Esophagus squamous epithelium (tissue), 5 donors: ENCODE results near the gene SAMD3. TPM values are rescaled to one million over a fixed set of nuclear protein-coding genes. Genes with fewer than 3 reads are reported as not detected.

Source experiments
- DNase-seq: peaks from one replicate; lab custom pipeline; 2025; lab: John Stamatoyannopoulos, UW
- H3K27ac ChIP-seq, 4 donors: fragments of 200-600 bp; sonication (generic); one replicate each; pipeline ENCODE4 v1.5.1; 2016 to 2019; ENCODE audit warnings: mild to moderate bottlenecking in 1 of 4
- H3K27me3 ChIP-seq, 4 donors: fragments of 200-600 bp; sonication (generic); 1 replicate in 3 of 4; 2 replicates in 1 of 4; pipeline versions ENCODE4 v1.5.1 to v1.6.0; 2017 to 2021; ENCODE audit warnings: antibody characterized with exemption in 1 of 4
- H3K36me3 ChIP-seq, 3 donors: fragments of 200-600 bp; sonication (generic); one replicate each; pipeline ENCODE4 v1.5.1; 2016 to 2019
- H3K4me1 ChIP-seq, 3 donors: fragments of 200-600 bp; sonication (generic); one replicate each; pipeline ENCODE4 v1.5.1; 2017 to 2019
- H3K4me3 ChIP-seq, 4 donors: fragments of 200-600 bp; sonication (generic); 1 replicate in 3 of 4; 2 replicates in 1 of 4; pipeline ENCODE4 v1.5.1; 2016 to 2019; ENCODE audit warnings: mild to moderate bottlenecking in 2 of 4, moderate library complexity in 1 of 4
- H3K9me3 ChIP-seq, 3 donors: fragments of 200-600 bp; sonication (generic); one replicate each; pipeline ENCODE4 v1.5.1; 2016 to 2019
- POLR2A ChIP-seq, 4 donors: fragments of 450-650 bp; IDR thresholded peaks; one replicate each; pipeline ENCODE4 v1.6.1; 2017; ENCODE audit warnings: antibody characterized with exemption in 4 of 4, mild to moderate bottlenecking in 4 of 4, moderate library complexity in 3 of 4
- WGBS, 2 donors: methylation state at CpG; one replicate each; pipeline ENCODE4 v1.1.5; 2018; 5-methylcytosine and 5-hydroxymethylcytosine counted together
- intact Hi-C: fragments of 100-400 bp; cut with DNase I; formaldehyde crosslinking; loops from one replicate; pipeline ENCODE4 v1.15.0; 2022
- total RNA-seq, 4 donors: library from RNA; depleted of rRNA; stranded (reverse); fragments of >200 nt; gene quantifications; one replicate each; pipeline ENCODE4 v1.1.0, GENCODE V29; 2016
- TF ChIP-seq, protein P1 (sequence below), 6 experiments: fragments of 450-650 bp in 4 of 6; fragments of 200-600 bp in 2 of 6; sonication (generic) in 2 of 6; IDR thresholded peaks; one replicate each; pipeline ENCODE4 v1.5.1; 2016 to 2019; ENCODE audit warnings: antibody characterized with exemption in 6 of 6, mild to moderate bottlenecking in 4 of 6, moderate library complexity in 4 of 6
- donor health status: DM: yes; HTN: yes; CAD: no.

SAMD3 gene
- total RNA-seq, 4 donors from 2014 or later, result 0.12 to 3.8 (median 0.67) TPM

DNA sequence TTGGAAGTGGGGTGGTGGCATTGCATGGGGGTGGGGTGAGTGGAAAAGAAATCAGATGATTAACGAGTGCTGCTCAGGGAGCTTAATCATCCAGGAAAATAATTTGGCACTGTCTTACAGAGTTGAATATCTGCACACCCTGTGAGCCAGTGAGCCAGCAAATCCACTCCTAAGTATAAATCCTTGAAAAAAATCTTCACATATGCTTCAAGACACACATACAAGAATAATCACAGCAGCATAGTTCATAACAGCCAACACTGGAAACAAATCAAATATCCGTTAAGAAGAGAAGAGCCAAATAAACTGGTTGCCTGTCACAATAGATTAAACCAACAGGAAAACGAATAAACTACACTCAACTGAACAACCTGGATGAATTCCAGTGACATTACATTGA lies 62.8 kb downstream of the SAMD3 start:
- intact Hi-C loops, result no loop called here
- Histone ChIP-seq H3K36me3 (no peaks in the 10 kb centered on the region), H3K4me1 (peaks cover 0 to 29% (median 0%) of the 10 kb centered on the region in 3 donors), H3K27ac (peak overlapping the region in 1 of 4 donors; percentile 9), H3K4me3 (no peak overlapping the region), H3K9me3 (peaks cover 0 to 5% (median 0%) of the 10 kb centered on the region in 3 donors), H3K27me3 (no peaks in the 10 kb centered on the region)
- no peak for TF ChIP-seq POLR2A (IDR thresholded peaks at IDR 0.05)
- TF ChIP-seq, protein P1, sequence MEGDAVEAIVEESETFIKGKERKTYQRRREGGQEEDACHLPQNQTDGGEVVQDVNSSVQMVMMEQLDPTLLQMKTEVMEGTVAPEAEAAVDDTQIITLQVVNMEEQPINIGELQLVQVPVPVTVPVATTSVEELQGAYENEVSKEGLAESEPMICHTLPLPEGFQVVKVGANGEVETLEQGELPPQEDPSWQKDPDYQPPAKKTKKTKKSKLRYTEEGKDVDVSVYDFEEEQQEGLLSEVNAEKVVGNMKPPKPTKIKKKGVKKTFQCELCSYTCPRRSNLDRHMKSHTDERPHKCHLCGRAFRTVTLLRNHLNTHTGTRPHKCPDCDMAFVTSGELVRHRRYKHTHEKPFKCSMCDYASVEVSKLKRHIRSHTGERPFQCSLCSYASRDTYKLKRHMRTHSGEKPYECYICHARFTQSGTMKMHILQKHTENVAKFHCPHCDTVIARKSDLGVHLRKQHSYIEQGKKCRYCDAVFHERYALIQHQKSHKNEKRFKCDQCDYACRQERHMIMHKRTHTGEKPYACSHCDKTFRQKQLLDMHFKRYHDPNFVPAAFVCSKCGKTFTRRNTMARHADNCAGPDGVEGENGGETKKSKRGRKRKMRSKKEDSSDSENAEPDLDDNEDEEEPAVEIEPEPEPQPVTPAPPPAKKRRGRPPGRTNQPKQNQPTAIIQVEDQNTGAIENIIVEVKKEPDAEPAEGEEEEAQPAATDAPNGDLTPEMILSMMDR (IDR thresholded peaks at IDR 0.05), result no peak
- DNase-seq, result no peak
- WGBS, 2 donors, result 24 to 27% methylated on average over 3 of the region's 3 CpGs

DNA sequence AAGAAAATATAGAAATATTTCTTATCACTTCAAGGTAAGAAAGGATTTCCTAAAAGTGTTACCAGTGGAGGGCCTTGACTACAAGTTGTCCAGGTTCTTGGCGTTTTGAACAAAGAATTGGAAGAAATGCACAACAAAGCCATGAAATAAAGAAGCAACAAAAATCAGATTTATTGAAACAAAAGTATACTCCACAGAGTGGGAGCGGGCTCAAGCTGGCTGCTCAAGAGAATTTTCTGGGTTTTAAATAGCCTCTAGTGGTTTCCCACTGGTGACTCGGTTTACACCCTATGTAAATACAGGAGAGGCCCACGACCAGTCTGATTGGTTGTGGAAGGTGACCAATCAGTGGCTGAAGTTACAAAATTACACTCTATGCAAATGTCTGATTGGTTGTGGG lies 64.2 kb downstream of the SAMD3 start:
- Histone ChIP-seq H3K4me1 (peaks cover 0 to 29% (median 0%) of the 10 kb centered on the region in 3 donors), H3K36me3 (no peaks in the 10 kb centered on the region), H3K27me3 (no peaks in the 10 kb centered on the region), H3K9me3 (peaks cover 0 to 5% (median 0%) of the 10 kb centered on the region in 3 donors), H3K27ac (no peak overlapping the region), H3K4me3 (no peak overlapping the region)
- 88 to 93% methylated on average over 4 of the region's 4 CpGs for WGBS, 2 donors
- intact Hi-C loops, result no loop called here
- TF ChIP-seq, protein P1 (IDR thresholded peaks at IDR 0.05), result no peak
- no peak for TF ChIP-seq POLR2A (IDR thresholded peaks at IDR 0.05)
- DNase-seq, result no peak

DNA sequence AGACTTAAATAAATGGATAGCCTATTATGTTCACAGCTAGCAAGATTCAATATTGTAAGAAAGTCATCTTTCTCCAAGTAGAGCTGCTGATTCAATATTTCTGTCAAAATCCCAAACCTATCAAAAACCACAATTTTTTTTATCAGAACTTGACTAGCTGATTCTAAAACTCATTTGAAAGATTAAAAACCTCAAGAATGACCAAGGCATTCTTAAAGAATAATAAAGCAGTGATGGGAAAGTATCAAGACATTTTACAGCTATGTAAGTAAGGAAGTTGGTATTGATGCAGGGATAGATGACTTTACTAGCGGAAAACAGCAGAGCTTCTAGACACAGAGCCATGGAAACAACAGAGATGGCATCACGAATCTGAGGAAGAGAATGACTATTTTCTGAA lies 64.7 kb downstream of the SAMD3 start:
- no peaks in the 10 kb centered on the region for H3K27me3 ChIP-seq
- H3K4me3 ChIP-seq, result no peak overlapping the region
- no peaks in the 10 kb centered on the region for H3K36me3 ChIP-seq
- no peak for DNase-seq
- 81 to 98% methylated on average over 2 of the region's 2 CpGs for WGBS, 2 donors
- intact Hi-C loops, result no loop called here
- H3K9me3 ChIP-seq, result peaks cover 0 to 5% (median 0%) of the 10 kb centered on the region in 3 donors
- no peak overlapping the region for H3K27ac ChIP-seq
- no peak for TF ChIP-seq POLR2A (IDR thresholded peaks at IDR 0.05)
- TF ChIP-seq, protein P1 (IDR thresholded peaks at IDR 0.05), result no peak
- H3K4me1 ChIP-seq, result peaks cover 0 to 29% (median 0%) of the 10 kb centered on the region in 3 donors

DNA sequence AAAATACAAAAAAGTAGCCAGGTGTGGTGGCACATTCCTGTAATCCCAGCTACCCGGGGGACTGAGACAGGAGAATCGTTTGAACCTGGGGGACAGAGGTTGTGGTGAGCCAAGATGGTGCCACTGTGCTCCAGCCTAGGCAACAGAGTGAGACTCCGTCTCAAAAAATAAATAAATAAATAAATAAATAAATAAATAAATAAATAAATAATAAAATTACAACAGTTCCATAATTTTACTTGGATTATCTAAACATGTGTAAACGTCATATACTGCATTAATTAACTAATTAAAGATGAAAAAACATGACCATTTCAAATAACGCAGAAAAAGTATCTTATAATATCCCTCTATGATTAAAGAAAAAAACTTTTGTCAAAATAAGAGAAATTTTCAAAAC lies 65.8 kb downstream of the SAMD3 start:
- no peak overlapping the region for H3K27ac ChIP-seq
- 89 to 97% methylated on average over 5 of the region's 5 CpGs for WGBS, 2 donors
- H3K9me3 ChIP-seq, result peaks cover 0 to 5% (median 0%) of the 10 kb centered on the region in 3 donors
- no peaks in the 10 kb centered on the region for H3K36me3 ChIP-seq
- H3K27me3 ChIP-seq, result no peaks in the 10 kb centered on the region
- intact Hi-C loops, result no loop called here
- H3K4me1 ChIP-seq, result peaks cover 0 to 27% (median 0%) of the 10 kb centered on the region in 3 donors
- H3K4me3 ChIP-seq, result no peak overlapping the region
- no peak for TF ChIP-seq POLR2A (IDR thresholded peaks at IDR 0.05)
- TF ChIP-seq, protein P1 (IDR thresholded peaks at IDR 0.05), result no peak
- no peak for DNase-seq

DNA sequence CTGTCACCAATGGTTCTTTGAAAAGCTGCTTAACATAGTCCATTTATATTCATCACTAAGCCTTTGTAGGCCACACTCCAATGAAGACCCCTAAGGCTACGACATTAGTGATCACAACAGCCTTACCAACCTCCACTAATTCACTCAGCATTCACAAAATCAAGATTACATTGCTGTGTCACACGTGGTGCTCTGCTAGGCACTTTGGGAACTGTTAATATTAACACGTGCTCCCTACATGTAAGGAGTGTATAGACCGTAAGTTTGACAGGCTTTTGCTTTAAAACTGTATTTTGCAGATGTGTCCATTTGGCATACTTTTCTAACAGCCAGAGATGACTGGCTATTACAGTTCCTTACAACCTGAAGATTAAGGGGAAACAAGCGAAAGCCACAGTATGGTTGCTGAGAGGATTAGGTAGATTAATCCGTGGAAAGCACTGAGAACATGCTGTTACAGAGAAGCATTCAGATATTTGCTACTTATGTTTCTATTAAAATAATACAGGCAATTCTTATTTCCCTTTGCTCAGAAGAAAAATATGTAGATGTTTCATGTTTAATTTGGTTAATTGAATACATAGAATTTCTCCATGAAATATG lies 69.7 kb downstream of the SAMD3 start:
- WGBS, 2 donors, result 78 to 85% methylated on average over 6 of the region's 6 CpGs
- intact Hi-C loops, result no loop called here

More for the DNA sequence above, 69.7 kb downstream of the SAMD3 start:
- no peak overlapping the region for H3K4me3 ChIP-seq
- no peak overlapping the region for H3K27ac ChIP-seq
- DNase-seq, result no peak
- no peaks in the 10 kb centered on the region for H3K36me3 ChIP-seq
- no peaks in the 10 kb centered on the region for H3K4me1 ChIP-seq
- TF ChIP-seq POLR2A (IDR thresholded peaks at IDR 0.05), result no peak
- TF ChIP-seq, protein P1 (IDR thresholded peaks at IDR 0.05), result no peak
- H3K27me3 ChIP-seq, result no peaks in the 10 kb centered on the region
- H3K9me3 ChIP-seq, result no peaks in the 10 kb centered on the region
